GM19240 (cell line): ENCODE data around the gene RAD52.

Experiments used
- DNase-seq: peaks from one replicate; pipeline ENCODE4 v3.0.0; 2011; ENCODE audit warnings: low spot score; ENCODE audit not compliant: insufficient read length

The RAD52 gene

GRCh38 chr12:870378-870777 is 79.1 kb downstream of the RAD52 start:
- DNase-seq, result no peak

- no peak for DNase-seq
Observed at GRCh38 chr12:868722-869121, 80.8 kb downstream of the RAD52 start.

- DNase-seq, result no peak
Observed at GRCh38 chr12:867905-868304, 81.6 kb downstream of the RAD52 start.

DNA sequence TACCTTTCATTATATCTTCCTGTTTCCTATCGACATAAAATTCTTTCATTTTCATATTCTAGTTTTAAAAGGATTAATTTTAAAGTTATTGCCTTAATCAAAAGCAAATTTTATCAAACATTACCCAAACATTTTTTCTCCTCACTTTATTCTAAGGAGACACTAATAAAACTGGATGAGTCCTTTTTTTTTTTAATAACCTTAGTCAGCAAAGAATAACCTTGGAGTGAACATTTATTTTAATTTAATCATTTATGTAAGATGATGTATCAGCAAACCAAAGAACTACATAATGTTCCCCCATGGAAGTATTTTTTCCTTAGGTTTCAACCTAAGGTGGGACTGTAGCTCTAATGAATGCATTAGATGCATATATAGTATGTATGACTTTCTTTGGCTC is 83.9 kb downstream of the RAD52 start:
- DNase-seq, result no peak

DNA sequence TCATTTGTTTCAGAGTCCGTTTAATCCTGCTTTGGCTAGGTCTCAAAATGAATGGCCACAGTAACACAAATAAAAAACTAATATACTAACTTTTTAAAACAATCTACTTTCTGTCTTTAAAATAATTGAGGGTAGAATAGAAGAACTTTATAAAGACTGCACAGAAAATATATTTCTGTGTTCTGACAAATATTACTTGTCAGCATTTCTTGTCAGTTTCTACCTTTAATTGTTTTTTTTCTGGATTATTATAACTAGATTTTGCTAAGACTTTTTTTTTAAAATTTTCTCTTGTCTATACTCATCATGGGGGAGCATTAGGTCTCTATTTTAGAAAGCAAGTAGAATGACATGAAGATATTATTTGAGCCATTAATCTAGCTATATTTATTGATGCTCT is 86.2 kb downstream of the RAD52 start:
- no peak for DNase-seq

- DNase-seq, result no peak
Observed at GRCh38 chr12:862303-862911, 87.1 kb downstream of the RAD52 start.
